MM.1S (cell line): ENCODE measurements around the gene EMP2.

Experiments
- EZH2 ChIP-seq: fragments of 300-600 bp; sonication (generic); optimal IDR thresholded peaks from 2 replicates; pipeline ENCODE3; 2017; ENCODE audit warnings: low read depth, mild to moderate bottlenecking, antibody characterized with exemption, low read length, mixed read lengths
- EZH2phosphoT487 ChIP-seq: fragments of 300-600 bp; sonication (generic); IDR thresholded peaks from 2 replicates; pipeline ENCODE4 v1.6.1; 2018; ENCODE audit warnings: antibody characterized with exemption, low read length
- TF ChIP-seq, protein P1 (sequence below): fragments of 300-600 bp; sonication (generic); IDR thresholded peaks from 2 replicates; pipeline ENCODE4 v1.5.1; 2016; ENCODE audit warnings: antibody characterized with exemption, low read length, mixed read lengths

- TF ChIP-seq, protein P1, sequence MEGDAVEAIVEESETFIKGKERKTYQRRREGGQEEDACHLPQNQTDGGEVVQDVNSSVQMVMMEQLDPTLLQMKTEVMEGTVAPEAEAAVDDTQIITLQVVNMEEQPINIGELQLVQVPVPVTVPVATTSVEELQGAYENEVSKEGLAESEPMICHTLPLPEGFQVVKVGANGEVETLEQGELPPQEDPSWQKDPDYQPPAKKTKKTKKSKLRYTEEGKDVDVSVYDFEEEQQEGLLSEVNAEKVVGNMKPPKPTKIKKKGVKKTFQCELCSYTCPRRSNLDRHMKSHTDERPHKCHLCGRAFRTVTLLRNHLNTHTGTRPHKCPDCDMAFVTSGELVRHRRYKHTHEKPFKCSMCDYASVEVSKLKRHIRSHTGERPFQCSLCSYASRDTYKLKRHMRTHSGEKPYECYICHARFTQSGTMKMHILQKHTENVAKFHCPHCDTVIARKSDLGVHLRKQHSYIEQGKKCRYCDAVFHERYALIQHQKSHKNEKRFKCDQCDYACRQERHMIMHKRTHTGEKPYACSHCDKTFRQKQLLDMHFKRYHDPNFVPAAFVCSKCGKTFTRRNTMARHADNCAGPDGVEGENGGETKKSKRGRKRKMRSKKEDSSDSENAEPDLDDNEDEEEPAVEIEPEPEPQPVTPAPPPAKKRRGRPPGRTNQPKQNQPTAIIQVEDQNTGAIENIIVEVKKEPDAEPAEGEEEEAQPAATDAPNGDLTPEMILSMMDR, result no peak
- TF ChIP-seq EZH2 (no peak), EZH2phosphoT487 (no peak)
Measured at GRCh38 chr16:10510279-10510678, 70.1 kb downstream of the EMP2 start.
